Measurements from ENCODE around the gene IMPA2.

IMPA2 gene

GRCh38 chr18:12001421-12001820 lies 20.1 kb downstream of the IMPA2 start:
- Histone ChIP-seq H3K9me2 (replicated peaks; ENCODE audit: control insufficient read depth, low read length) (no peaks in the 10 kb centered on the region), H3K9me3 (ENCODE audit: control insufficient read depth, insufficient read depth, low read length) (no peaks in the 10 kb centered on the region), H3K4me3 (ENCODE audit: low read length) (no peak overlapping the region), H3K4me2 (ENCODE audit: low read length) (no peak overlapping the region), H4K20me1 (ENCODE audit: control insufficient read depth, insufficient read depth, low read depth, low read length) (no peaks in the 10 kb centered on the region), H3K27ac (ENCODE audit: low read depth, low read length) (no peak overlapping the region), H3K4me1 (ENCODE audit: control insufficient read depth, low read length) (peaks cover 6% of the 10 kb centered on the region), H3F3A (ENCODE audit: control insufficient read depth, insufficient read depth) (no peaks in the 10 kb centered on the region), H3K27me3 (ENCODE audit: control insufficient read depth, low read length) (no peaks in the 10 kb centered on the region), H3K36me3 (ENCODE audit: control insufficient read depth, low read length) (0 out of 2 replicates have a peak, but pooled peaks cover 3% of the 10 kb centered on the region), H3K79me2 (ENCODE audit: control insufficient read depth, low read length) (0 out of 2 replicates have a peak, but pooled peaks cover 1% of the 10 kb centered on the region)
- TF ChIP-seq EZH2phosphoT487 (IDR thresholded peaks at IDR 0.05; ENCODE audit: borderline replicate concordance, low read length) (no peak), CTCF (IDR thresholded peaks at IDR 0.05; ENCODE audit: low read depth, low read length, poor library complexity, severe bottlenecking) (no peak)

GRCh38 chr18:12003894-12004293 lies 22.6 kb downstream of the IMPA2 start:
- no peak overlapping the region for H3K27ac ChIP-seq (ENCODE audit: low read depth, low read length)
- 0 out of 2 replicates have a peak, but pooled peaks cover 3% of the 10 kb centered on the region for H3K36me3 ChIP-seq (ENCODE audit: control insufficient read depth, low read length)
- no peak for TF ChIP-seq CTCF (IDR thresholded peaks at IDR 0.05; ENCODE audit: low read depth, low read length, poor library complexity, severe bottlenecking)
- TF ChIP-seq EZH2phosphoT487 (IDR thresholded peaks at IDR 0.05; ENCODE audit: borderline replicate concordance, low read length) = no peak

GRCh38 chr18:12005538-12006487 lies 24.5 kb downstream of the IMPA2 start:
- Histone ChIP-seq H3K4me1 (ENCODE audit: control insufficient read depth, low read length) (no peaks in the 10 kb centered on the region), H3K79me2 (ENCODE audit: control insufficient read depth, low read length) (no peaks in the 10 kb centered on the region), H3K27me3 (ENCODE audit: control insufficient read depth, low read length) (no peaks in the 10 kb centered on the region), H3K27ac (ENCODE audit: low read depth, low read length) (no peak overlapping the region), H3F3A (ENCODE audit: control insufficient read depth, insufficient read depth) (no peaks in the 10 kb centered on the region), H3K36me3 (ENCODE audit: control insufficient read depth, low read length) (0 out of 2 replicates have a peak, but pooled peaks cover 3% of the 10 kb centered on the region), H3K4me3 (ENCODE audit: low read length) (no peak overlapping the region), H3K4me2 (ENCODE audit: low read length) (no peak overlapping the region), H3K9me2 (replicated peaks; ENCODE audit: control insufficient read depth, low read length) (no peaks in the 10 kb centered on the region), H4K20me1 (ENCODE audit: control insufficient read depth, insufficient read depth, low read depth, low read length) (no peaks in the 10 kb centered on the region), H3K9me3 (ENCODE audit: control insufficient read depth, insufficient read depth, low read length) (no peaks in the 10 kb centered on the region)
- TF ChIP-seq CTCF (IDR thresholded peaks at IDR 0.05; ENCODE audit: low read depth, low read length, poor library complexity, severe bottlenecking) (no peak), EZH2phosphoT487 (IDR thresholded peaks at IDR 0.05; ENCODE audit: borderline replicate concordance, low read length) (no peak)

More at GRCh38 chr18:12003894-12004293, 22.6 kb downstream of the IMPA2 start:
- no peak overlapping the region for H3K4me3 ChIP-seq (ENCODE audit: low read length)
- H3K4me2 ChIP-seq (ENCODE audit: low read length) = no peak overlapping the region
- H3K9me3 ChIP-seq (ENCODE audit: control insufficient read depth, insufficient read depth, low read length) = no peaks in the 10 kb centered on the region
- no peaks in the 10 kb centered on the region for H3K79me2 ChIP-seq (ENCODE audit: control insufficient read depth, low read length)
- no peaks in the 10 kb centered on the region for H3K9me2 ChIP-seq (replicated peaks; ENCODE audit: control insufficient read depth, low read length)
- H3F3A ChIP-seq (ENCODE audit: control insufficient read depth, insufficient read depth) = no peaks in the 10 kb centered on the region
- no peaks in the 10 kb centered on the region for H4K20me1 ChIP-seq (ENCODE audit: control insufficient read depth, insufficient read depth, low read depth, low read length)
- H3K4me1 ChIP-seq (ENCODE audit: control insufficient read depth, low read length) = no peaks in the 10 kb centered on the region
- no peaks in the 10 kb centered on the region for H3K27me3 ChIP-seq (ENCODE audit: control insufficient read depth, low read length)

Measured in DOHH2 (cell line).